Esophagus muscularis mucosa (tissue), 4 donors: ENCODE results near the gene HSBP1L1. TPM values are rescaled to one million over a fixed set of nuclear protein-coding genes. Genes with fewer than 3 reads are reported as not detected.
"Not testable (repeated sequence)": the region's sequence is repeated elsewhere in the genome, so short reads cannot be mapped to it uniquely, and the experiment has no call there.

Experiments used
- DNase-seq: peaks from one replicate; pipeline ENCODE4 v3.0.0-alpha.2; 2017; ENCODE audit errors: extremely low spot score
- H3K27ac ChIP-seq, 4 donors: fragments of 200-600 bp; sonication (generic); replicated peaks in 1 of 4; 1 replicate in 3 of 4; 2 replicates in 1 of 4; pipeline ENCODE4 v1.5.1; 2016 to 2019; ENCODE audit warnings: mild to moderate bottlenecking in 1 of 4
- H3K27me3 ChIP-seq, 4 donors: fragments of 200-600 bp; sonication (generic); one replicate each; pipeline versions ENCODE4 v1.5.1 to v1.6.0; 2016 to 2019
- H3K36me3 ChIP-seq, 4 donors: fragments of 200-600 bp; sonication (generic); one replicate each; pipeline ENCODE4 v1.5.1; 2016 to 2019
- H3K4me1 ChIP-seq, 4 donors: fragments of 200-600 bp; sonication (generic); one replicate each; pipeline ENCODE4 v1.5.1; 2016 to 2019
- H3K4me3 ChIP-seq, 4 donors: fragments of 200-600 bp; sonication (generic); 1 replicate in 2 of 4; 2 replicates in 2 of 4; pipeline ENCODE4 v1.5.1; 2016 to 2019; ENCODE audit warnings: mild to moderate bottlenecking in 4 of 4, moderate library complexity in 1 of 4
- H3K9me3 ChIP-seq, 4 donors: fragments of 200-600 bp; sonication (generic); 1 replicate in 3 of 4; 2 replicates in 1 of 4; pipeline ENCODE4 v1.5.1; 2016 to 2019
- CTCF ChIP-seq, 3 experiments: fragments of 200-600 bp in 2 of 3; fragments of 450-650 bp in 1 of 3; sonication (generic) in 2 of 3; IDR thresholded peaks; one replicate each; pipeline ENCODE4 v1.5.1; 2017 to 2019; ENCODE audit warnings: antibody characterized with exemption in 3 of 3, mild to moderate bottlenecking in 2 of 3, moderate library complexity in 1 of 3
- EP300 ChIP-seq: sonication (generic); formaldehyde crosslinking; IDR thresholded peaks from one replicate; pipeline ENCODE4 v1.6.1; 2017; ENCODE audit warnings: antibody characterized with exemption
- POLR2A ChIP-seq: fragments of 450-650 bp; IDR thresholded peaks from one replicate; pipeline ENCODE4 v1.6.1; 2017; ENCODE audit warnings: antibody characterized with exemption, moderate library complexity, mild to moderate bottlenecking, low read depth
- POLR2AphosphoS5 ChIP-seq, 2 donors: sonication (generic); formaldehyde crosslinking; IDR thresholded peaks; one replicate each; pipeline ENCODE4 v1.6.1; 2017; ENCODE audit warnings: antibody characterized with exemption in 2 of 2
- WGBS: methylation state at CpG from one replicate; pipeline ENCODE4 v1.1.5; 2018; 5-methylcytosine and 5-hydroxymethylcytosine counted together
- intact Hi-C: fragments of 100-400 bp; cut with DNase I; formaldehyde crosslinking; loops from one replicate; pipeline ENCODE4 v1.15.1; 2023
- total RNA-seq, 4 donors: library from RNA; depleted of rRNA; stranded (reverse); fragments of >200 nt; gene quantifications; one replicate each; pipeline versions ENCODE4 v1.1.0 to v1.2.1, GENCODE V29; 2016

HSBP1L1 gene
- total RNA-seq, 4 donors from 2014 or later: 4.6 to 7.2 (median 6.6) TPM

- Histone ChIP-seq H3K9me3 (no peaks in the 10 kb centered on the region), H3K27me3 (peaks cover 0 to 26% (median 2%) of the 10 kb centered on the region in 4 donors), H3K27ac (no peak overlapping the region), H3K4me3 (no peak overlapping the region), H3K36me3 (no peaks in the 10 kb centered on the region), H3K4me1 (peaks cover 1 to 3% (median 2%) of the 10 kb centered on the region in 4 donors)
- WGBS: 97% methylated on average over 2 of the region's 2 CpGs
- intact Hi-C loops: no loop called here
- TF ChIP-seq POLR2AphosphoS5 (IDR thresholded peaks at IDR 0.05): no peak
- no peak for TF ChIP-seq POLR2A
- TF ChIP-seq CTCF (IDR thresholded peaks at IDR 0.05): no peak
- TF ChIP-seq EP300: no peak
- DNase-seq: no peak
These were observed 5.5 kb upstream of the HSBP1L1 start for GRCh38 chr18:79958981-79959380.

GRCh38 chr18:79960161-79960801 is 4.2 kb upstream of the HSBP1L1 start:
- H3K27ac ChIP-seq, intact Hi-C loops, H3K9me3 ChIP-seq, H3K36me3 ChIP-seq, H3K4me3 ChIP-seq, DNase-seq: not testable (repeated sequence)
- H3K27me3 ChIP-seq: peaks cover 0 to 26% (median 2%) of the 10 kb centered on the region in 4 donors
- peaks cover 8 to 16% (median 14%) of the 10 kb centered on the region in 4 donors for H3K4me1 ChIP-seq
- 30% methylated on average over 12 of the region's 12 CpGs for whole genome bisulfite sequencing

GRCh38 chr18:79960921-79961526 is 3.4 kb upstream of the HSBP1L1 start:
- no peak for DNase-seq
- H3K4me3 ChIP-seq: no peak overlapping the region
- intact Hi-C loops: no loop called here
- peaks cover 0 to 26% (median 2%) of the 10 kb centered on the region in 4 donors for H3K27me3 ChIP-seq
- no peaks in the 10 kb centered on the region for H3K9me3 ChIP-seq
- no peaks in the 10 kb centered on the region for H3K36me3 ChIP-seq
- no peak overlapping the region for H3K27ac ChIP-seq
- H3K4me1 ChIP-seq: peaks cover 11 to 20% (median 19%) of the 10 kb centered on the region in 4 donors
- TF ChIP-seq EP300 (no peak), POLR2AphosphoS5 (IDR thresholded peaks at IDR 0.05) (no peak), CTCF (IDR thresholded peaks at IDR 0.05) (no peak), POLR2A (no peak)
- WGBS: 91% methylated on average over 16 of the region's 16 CpGs

GRCh38 chr18:79961527-79962291 is 2.7 kb upstream of the HSBP1L1 start:
- Histone ChIP-seq H3K36me3 (no peaks in the 10 kb centered on the region), H3K4me1 (peaks cover 11 to 20% (median 19%) of the 10 kb centered on the region in 4 donors), H3K27ac (no peak overlapping the region), H3K4me3 (no peak overlapping the region), H3K27me3 (peaks cover 0 to 26% (median 2%) of the 10 kb centered on the region in 4 donors), H3K9me3 (no peaks in the 10 kb centered on the region)
- intact Hi-C loops: no loop called here
- 86% methylated on average over 18 of the region's 29 CpGs for WGBS
- TF ChIP-seq POLR2A: no peak
- no peak for TF ChIP-seq POLR2AphosphoS5 (IDR thresholded peaks at IDR 0.05)
- TF ChIP-seq EP300: no peak
- no peak for TF ChIP-seq CTCF (IDR thresholded peaks at IDR 0.05)
- no peak for DNase-seq

- intact Hi-C loops: no loop called here
- no peak for DNase-seq
- TF ChIP-seq POLR2A (no peak), POLR2AphosphoS5 (IDR thresholded peaks at IDR 0.05) (no peak), EP300 (no peak), CTCF (IDR thresholded peaks at IDR 0.05) (no peak)
- Histone ChIP-seq H3K4me1 (peaks cover 11 to 20% (median 19%) of the 10 kb centered on the region in 4 donors), H3K36me3 (peaks cover 0 to 2% (median 0%) of the 10 kb centered on the region in 4 donors), H3K9me3 (no peaks in the 10 kb centered on the region), H3K27ac (no peak overlapping the region), H3K4me3 (no peak overlapping the region), H3K27me3 (peaks cover 0 to 26% (median 2%) of the 10 kb centered on the region in 4 donors)
- 88% methylated on average over 10 of the region's 10 CpGs for WGBS
These were observed 2.1 kb upstream of the HSBP1L1 start for GRCh38 chr18:79962311-79962710.
